ENCODE measurements around the gene BCAR3.
A peak's percentile ranks its signal among the peaks of the same experiment; 100 is the strongest.

Gene BCAR3

DNA sequence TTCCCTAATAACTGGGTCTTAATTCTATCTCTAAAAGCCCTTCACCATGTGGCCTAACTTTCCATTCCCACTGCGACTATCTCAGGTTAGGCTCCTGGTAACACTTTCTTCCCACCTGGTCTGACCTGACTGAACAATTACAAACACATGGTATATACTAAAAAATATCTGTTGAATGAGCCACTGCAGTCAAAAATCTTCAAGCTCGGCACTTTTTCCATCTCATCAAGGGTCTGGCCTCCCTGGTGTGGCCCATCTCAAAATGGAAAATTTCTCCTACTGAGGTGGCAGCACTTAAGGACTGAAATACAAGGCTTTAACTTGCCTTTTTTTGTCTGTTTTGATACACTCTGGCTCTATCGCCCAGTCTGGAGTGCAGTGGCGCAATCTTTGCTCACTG, 48.3 kb downstream of the BCAR3 start:
- Histone ChIP-seq H4K91ac (ENCODE audit: low read depth, low read length) (no peak overlapping the region), H3K9ac (ENCODE audit: low read length) (no peak overlapping the region), H3K18ac (ENCODE audit: low read length) (no peak overlapping the region), H2BK12ac (ENCODE audit: low read length) (no peak overlapping the region), H3K4ac (ENCODE audit: low read depth, low read length) (no peak overlapping the region), H2BK5ac (ENCODE audit: low read depth, low read length, poor library complexity) (no peak overlapping the region), H3K14ac (ENCODE audit: low read length) (no peak overlapping the region), H3K27me3 (ENCODE audit: insufficient read depth, low read length) (no peaks in the 10 kb centered on the region), H3K9me3 (ENCODE audit: insufficient read depth, low read depth, low read length) (peaks cover 3% of the 10 kb centered on the region), H3K27ac (ENCODE audit: low read depth, low read length) (no peak overlapping the region), H3K79me2 (ENCODE audit: control insufficient read depth, insufficient read depth, low read length, poor library complexity) (peaks cover 8% of the 10 kb centered on the region), H4K12ac (ENCODE audit: low read depth, low read length) (no peak overlapping the region), H3K36me3 (ENCODE audit: control insufficient read depth in 1 of 2, insufficient read depth in 2 of 2, low read length in 2 of 2) (peaks cover 10 to 12% of the 10 kb centered on the region in 2 experiments), H3K4me3 (ENCODE audit: low read depth, low read length) (no peak overlapping the region), H2AFZ (ENCODE audit: insufficient read depth, low read length, poor library complexity) (no peak overlapping the region), H3K23ac (ENCODE audit: low read length) (no peak overlapping the region), H3K79me1 (ENCODE audit: low read length) (peaks cover 12% of the 10 kb centered on the region), H2BK120ac (ENCODE audit: insufficient read depth, low read length, poor library complexity) (no peak overlapping the region), H4K8ac (ENCODE audit: low read depth, low read length) (no peak overlapping the region), H3K4me1 (ENCODE audit: control insufficient read depth in 1 of 2, insufficient read depth in 2 of 2, low read length in 2 of 2) (peaks cover 11 to 13% of the 10 kb centered on the region in 2 experiments), H2AK5ac (ENCODE audit: low read length) (no peak overlapping the region), H3K4me2 (ENCODE audit: low read length) (no peak overlapping the region)
- no peak for DNase-seq
- no CpG with 5 or more reads among the region's 4 CpGs for WGBS (ENCODE audit: extremely low coverage, insufficient coverage, insufficient read length)

DNA sequence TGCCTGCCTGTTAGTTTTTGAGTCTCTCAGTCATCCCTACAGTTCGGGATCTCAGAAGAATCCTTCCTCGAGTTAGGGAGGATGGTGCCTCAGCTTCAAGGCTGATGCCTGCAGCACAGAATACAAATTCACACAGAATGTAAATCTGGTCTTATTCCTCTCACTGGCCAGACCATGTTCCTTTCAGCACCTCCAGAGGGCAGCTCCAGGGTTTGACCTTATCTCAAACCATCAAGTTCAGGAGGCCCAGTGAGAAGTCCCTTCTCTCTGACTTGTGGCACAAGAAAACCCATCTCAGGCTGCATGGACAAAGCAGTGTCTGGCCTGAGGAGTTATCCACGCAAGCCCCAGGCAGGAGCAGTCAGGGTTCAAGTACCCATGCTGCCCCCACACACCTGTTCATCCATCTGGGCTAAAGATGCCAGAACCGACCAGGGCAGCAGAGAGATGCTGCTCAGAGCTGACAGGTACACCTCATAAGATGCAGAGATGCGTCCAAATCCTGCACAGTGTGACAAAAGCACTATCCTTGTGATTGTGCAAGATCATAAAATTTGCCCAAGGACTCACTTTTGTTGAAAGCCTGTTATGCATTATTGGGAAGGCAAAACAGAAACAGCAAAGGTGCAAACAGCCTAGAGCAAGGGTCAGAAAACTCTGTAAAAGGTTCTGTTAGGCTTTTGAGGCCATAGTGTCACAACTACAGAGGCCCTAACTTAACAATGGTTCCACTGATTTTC, 49.8 kb downstream of the BCAR3 start:
- Histone ChIP-seq H3K4me2 (ENCODE audit: low read length) (no peak overlapping the region), H3K9ac (ENCODE audit: low read length) (no peak overlapping the region), H2BK12ac (ENCODE audit: low read length) (no peak overlapping the region), H3K23ac (ENCODE audit: low read length) (no peak overlapping the region), H2BK5ac (ENCODE audit: low read depth, low read length, poor library complexity) (no peak overlapping the region), H3K4ac (ENCODE audit: low read depth, low read length) (no peak overlapping the region), H2AK5ac (ENCODE audit: low read length) (no peak overlapping the region), H2AFZ (ENCODE audit: insufficient read depth, low read length, poor library complexity) (no peak overlapping the region), H2BK120ac (ENCODE audit: insufficient read depth, low read length, poor library complexity) (no peak overlapping the region), H3K18ac (ENCODE audit: low read length) (no peak overlapping the region), H3K36me3 (ENCODE audit: control insufficient read depth in 1 of 2, insufficient read depth in 2 of 2, low read length in 2 of 2) (peaks cover 4 to 12% of the 10 kb centered on the region in 2 experiments), H3K27ac (ENCODE audit: low read depth, low read length) (no peak overlapping the region), H3K4me1 (ENCODE audit: control insufficient read depth in 1 of 2, insufficient read depth in 2 of 2, low read length in 2 of 2) (peaks cover 11 to 14% of the 10 kb centered on the region in 2 experiments), H3K27me3 (ENCODE audit: insufficient read depth, low read length) (no peaks in the 10 kb centered on the region), H3K9me3 (ENCODE audit: insufficient read depth, low read depth, low read length) (peaks cover 3% of the 10 kb centered on the region), H4K12ac (ENCODE audit: low read depth, low read length) (no peak overlapping the region), H3K14ac (ENCODE audit: low read length) (no peak overlapping the region), H3K79me2 (ENCODE audit: control insufficient read depth, insufficient read depth, low read length, poor library complexity) (peaks cover 12% of the 10 kb centered on the region), H3K4me3 (ENCODE audit: low read depth, low read length) (no peak overlapping the region), H4K8ac (ENCODE audit: low read depth, low read length) (no peak overlapping the region), H4K91ac (ENCODE audit: low read depth, low read length) (no peak overlapping the region), H3K79me1 (ENCODE audit: low read length) (peaks cover 16% of the 10 kb centered on the region)
- WGBS (ENCODE audit: extremely low coverage, insufficient coverage, insufficient read length): no CpG with 5 or more reads among the region's 5 CpGs
- peak in 1 of 2 donors; percentile 36 for DNase-seq

- H2BK5ac ChIP-seq (ENCODE audit: low read depth, low read length, poor library complexity): no peak overlapping the region
- H2AK5ac ChIP-seq (ENCODE audit: low read length): no peak overlapping the region
- no peak for DNase-seq
- H3K4ac ChIP-seq (ENCODE audit: low read depth, low read length): no peak overlapping the region
- H3K23ac ChIP-seq (ENCODE audit: low read length): no peak overlapping the region
- H3K4me3 ChIP-seq (ENCODE audit: low read depth, low read length): no peak overlapping the region
- H3K9me3 ChIP-seq (ENCODE audit: insufficient read depth, low read depth, low read length): peaks cover 3% of the 10 kb centered on the region
- H3K79me2 ChIP-seq (ENCODE audit: control insufficient read depth, insufficient read depth, low read length, poor library complexity): peaks cover 9% of the 10 kb centered on the region
- peaks cover 6 to 7% of the 10 kb centered on the region in 2 experiments for H3K4me1 ChIP-seq (ENCODE audit: control insufficient read depth in 1 of 2, insufficient read depth in 2 of 2, low read length in 2 of 2)
- H2BK12ac ChIP-seq (ENCODE audit: low read length): no peak overlapping the region
- H3K18ac ChIP-seq (ENCODE audit: low read length): no peak overlapping the region
- no peak overlapping the region for H3K4me2 ChIP-seq (ENCODE audit: low read length)
- no peak overlapping the region for H3K27ac ChIP-seq (ENCODE audit: low read depth, low read length)
- peaks cover 2 to 8% of the 10 kb centered on the region in 2 experiments for H3K36me3 ChIP-seq (ENCODE audit: control insufficient read depth in 1 of 2, insufficient read depth in 2 of 2, low read length in 2 of 2)
- no peak overlapping the region for H4K8ac ChIP-seq (ENCODE audit: low read depth, low read length)
- H4K12ac ChIP-seq (ENCODE audit: low read depth, low read length): no peak overlapping the region
- peaks cover 11% of the 10 kb centered on the region for H3K79me1 ChIP-seq (ENCODE audit: low read length)
- H4K91ac ChIP-seq (ENCODE audit: low read depth, low read length): no peak overlapping the region
- no CpG with 5 or more reads among the region's 3 CpGs for WGBS (ENCODE audit: extremely low coverage, insufficient coverage, insufficient read length)
- no peak overlapping the region for H3K14ac ChIP-seq (ENCODE audit: low read length)
- no peak overlapping the region for H3K9ac ChIP-seq (ENCODE audit: low read length)
- no peak overlapping the region for H2AFZ ChIP-seq (ENCODE audit: insufficient read depth, low read length, poor library complexity)
- no peaks in the 10 kb centered on the region for H3K27me3 ChIP-seq (ENCODE audit: insufficient read depth, low read length)
- H2BK120ac ChIP-seq (ENCODE audit: insufficient read depth, low read length, poor library complexity): no peak overlapping the region
Measured at GRCh38 chr1:93630168-93630567, 51.5 kb downstream of the BCAR3 start.

DNA sequence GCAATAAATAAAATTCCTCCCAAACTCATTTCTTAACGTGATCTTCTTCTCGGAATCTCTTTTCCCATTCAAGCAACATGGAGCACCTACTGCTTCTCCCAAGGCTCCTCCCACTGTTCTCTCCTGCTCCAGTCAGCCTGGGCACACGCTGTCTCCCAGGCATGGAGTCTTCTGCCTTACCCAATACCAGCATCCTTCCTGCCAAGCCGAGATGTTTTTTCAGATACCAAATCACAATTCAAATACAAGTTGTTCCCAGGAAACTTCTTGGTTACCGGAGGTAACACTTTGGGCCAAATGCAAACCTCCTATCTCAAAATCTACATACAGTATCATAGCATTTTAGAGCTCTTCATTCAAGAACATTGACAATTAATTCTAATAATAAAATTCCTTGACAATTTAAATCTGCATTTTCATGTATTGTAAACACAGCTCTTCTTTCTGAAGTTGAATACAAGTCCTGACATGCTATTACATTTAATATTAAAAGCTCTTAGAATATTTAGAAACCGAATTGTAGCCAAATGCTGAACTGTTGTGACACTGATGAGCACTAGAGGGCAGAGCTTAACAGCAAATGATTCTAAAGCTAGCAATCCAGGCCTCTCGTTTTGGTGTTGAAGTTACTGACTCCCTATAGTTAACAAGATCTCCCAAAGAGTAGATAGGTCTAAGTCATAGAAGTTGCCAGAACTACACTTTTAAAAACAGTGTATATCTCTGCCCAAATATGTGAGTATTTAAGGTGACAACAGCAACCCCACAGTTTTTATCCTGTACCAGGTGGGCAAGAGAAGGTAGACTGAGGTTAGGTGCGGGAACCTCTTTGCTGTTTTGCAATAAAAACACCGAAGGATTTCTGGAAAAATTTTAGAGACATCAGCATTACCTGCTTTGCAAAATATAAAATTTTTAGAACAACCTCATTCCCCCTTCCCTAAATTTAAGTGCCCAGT, 52.3 kb downstream of the BCAR3 start:
- Histone ChIP-seq H3K23ac (ENCODE audit: low read length) (no peak overlapping the region), H3K79me2 (ENCODE audit: control insufficient read depth, insufficient read depth, low read length, poor library complexity) (peaks cover 9% of the 10 kb centered on the region), H2AK5ac (ENCODE audit: low read length) (peak overlapping the region; percentile 87), H3K4ac (ENCODE audit: low read depth, low read length) (peak overlapping the region; percentile 68), H2BK120ac (ENCODE audit: insufficient read depth, low read length, poor library complexity) (peak overlapping the region; percentile 45), H4K8ac (ENCODE audit: low read depth, low read length) (no peak overlapping the region), H3K14ac (ENCODE audit: low read length) (peak overlapping the region; percentile 65), H3K79me1 (ENCODE audit: low read length) (peaks cover 16% of the 10 kb centered on the region), H3K4me1 (ENCODE audit: control insufficient read depth in 1 of 2, insufficient read depth in 2 of 2, low read length in 2 of 2) (peaks cover 11% of the 10 kb centered on the region in 2 experiments), H3K4me3 (ENCODE audit: low read depth, low read length) (no peak overlapping the region), H3K27me3 (ENCODE audit: insufficient read depth, low read length) (no peaks in the 10 kb centered on the region), H3K36me3 (ENCODE audit: control insufficient read depth in 1 of 2, insufficient read depth in 2 of 2, low read length in 2 of 2) (peaks cover 0 to 6% of the 10 kb centered on the region in 2 experiments), H3K18ac (ENCODE audit: low read length) (peak overlapping the region; percentile 81), H3K27ac (ENCODE audit: low read depth, low read length) (no peak overlapping the region), H3K9me3 (ENCODE audit: insufficient read depth, low read depth, low read length) (peaks cover 1% of the 10 kb centered on the region), H2AFZ (ENCODE audit: insufficient read depth, low read length, poor library complexity) (no peak overlapping the region), H3K9ac (ENCODE audit: low read length) (no peak overlapping the region), H3K4me2 (ENCODE audit: low read length) (no peak overlapping the region), H2BK12ac (ENCODE audit: low read length) (peak overlapping the region; percentile 90), H4K12ac (ENCODE audit: low read depth, low read length) (peak overlapping the region; percentile 35), H2BK5ac (ENCODE audit: low read depth, low read length, poor library complexity) (peak overlapping the region; percentile 68), H4K91ac (ENCODE audit: low read depth, low read length) (no peak overlapping the region)
- DNase-seq: peak; percentile 63 to 85
- no CpG with 5 or more reads among the region's 9 CpGs for WGBS (ENCODE audit: extremely low coverage, insufficient coverage, insufficient read length)
